Fibroblast of skin of abdomen (primary cell): ENCODE measurements around the gene MSN. TPM values are rescaled to one million over a fixed set of nuclear protein-coding genes. Genes with fewer than 3 reads are reported as not detected.
"Not testable (repeated sequence)": the region's sequence is repeated elsewhere in the genome, so short reads cannot be mapped to it uniquely, and the experiment has no call there.

Experiments used
- DNase-seq: peaks from one replicate; pipeline ENCODE4 v3.0.0-alpha.2; 2013
- polyA plus RNA-seq, 2 experiments: library from polyadenylated mRNA; unstranded; fragments of 120-200 nt; gene quantifications; one replicate each; pipeline ENCODE4 v1.2.1, GENCODE V29; 2013; ENCODE audit not compliant: insufficient read length in 2 of 2

Gene MSN
- polyA plus RNA-seq (2013, experiment 1 of 2; ENCODE audit: insufficient read length), result 497 TPM
- 480 TPM for polyA plus RNA-seq (2013, experiment 2 of 2; ENCODE audit: insufficient read length)

- DNase-seq, result peak; percentile 66
Measured at GRCh38 chrX:65667503-65668376, at the start of gene MSN. Gene MSN (plus strand): TSS chrX:65667654. CDS start chrX:65667842, 188 bp downstream.

GRCh38 chrX:65620096-65620705, 47.3 kb upstream of the MSN start:
- not testable (repeated sequence) for DNase-seq

GRCh38 chrX:65630771-65631170, 36.7 kb upstream of the MSN start:
- DNase-seq, result no peak

GRCh38 chrX:65633826-65634225, 33.6 kb upstream of the MSN start:
- DNase-seq, result no peak

GRCh38 chrX:65634732-65635131, 32.7 kb upstream of the MSN start:
- DNase-seq, result no peak

GRCh38 chrX:65635378-65635777, 32.1 kb upstream of the MSN start:
- peak; percentile 25 for DNase-seq

- DNase-seq, result no peak
Measured at GRCh38 chrX:65635822-65636221, 31.6 kb upstream of the MSN start.

GRCh38 chrX:65636261-65636660, 31.2 kb upstream of the MSN start:
- DNase-seq, result not testable (repeated sequence)

- DNase-seq, result no peak
Measured at GRCh38 chrX:65637335-65637734, 30.1 kb upstream of the MSN start.

- peak; percentile 38 for DNase-seq
Measured at GRCh38 chrX:65642914-65643491, 24.5 kb upstream of the MSN start.

GRCh38 chrX:65643531-65644052, 23.9 kb upstream of the MSN start:
- DNase-seq, result no peak

- DNase-seq, result peak; percentile 81
Measured at GRCh38 chrX:65644621-65645289, 22.7 kb upstream of the MSN start.

- no peak for DNase-seq
Measured at GRCh38 chrX:65647801-65648200, 19.7 kb upstream of the MSN start.

- DNase-seq, result no peak
Measured at GRCh38 chrX:65652098-65652497, 15.4 kb upstream of the MSN start.

GRCh38 chrX:65657009-65657441, 10.4 kb upstream of the MSN start:
- DNase-seq, result not testable (repeated sequence)

- DNase-seq, result no peak
Measured at GRCh38 chrX:65657659-65658058, 9.8 kb upstream of the MSN start.

- DNase-seq, result no peak
Measured at GRCh38 chrX:65658229-65658628, 9.2 kb upstream of the MSN start.

- DNase-seq, result no peak
Measured at GRCh38 chrX:65667157-65667502, 324 bp upstream of the MSN start.

- peak; percentile 83 for DNase-seq
Measured at GRCh38 chrX:65668377-65669310, 1.2 kb downstream of the MSN start.

- DNase-seq, result no peak
Measured at GRCh38 chrX:65671286-65671685, 3.8 kb downstream of the MSN start.

GRCh38 chrX:65671966-65672365, 4.5 kb downstream of the MSN start:
- DNase-seq, result peak; percentile 20

- DNase-seq, result no peak
Measured at GRCh38 chrX:65673857-65674203, 6.4 kb downstream of the MSN start.
